GM19468 (cell line): Measurements from ENCODE around the gene SORD.
"Not testable (repeated sequence)": the region's sequence is repeated elsewhere in the genome, so short reads cannot be mapped to it uniquely, and the experiment has no call there.

Experiments used
- ATAC-seq: cut with Tn5 transposase; IDR thresholded peaks from one replicate; pipeline ENCODE4 v1.9.1; 2021; ENCODE audit warnings: mild to moderate bottlenecking, moderate library complexity, moderate number of reproducible peaks; ENCODE audit not compliant: unreplicated experiment; ENCODE audit errors: extremely low read depth

Gene SORD

GRCh38 chr15:45052676-45053075 is 29.7 kb downstream of the SORD start:
- not testable (repeated sequence) for ATAC-seq

- ATAC-seq: not testable (repeated sequence)
These were observed 36.0 kb downstream of the SORD start for GRCh38 chr15:45058690-45059675.

- ATAC-seq: not testable (repeated sequence)
These were observed 39.3 kb downstream of the SORD start for GRCh38 chr15:45062301-45062700.

GRCh38 chr15:45064386-45064785 is 41.4 kb downstream of the SORD start:
- no peak for ATAC-seq

- ATAC-seq: not testable (repeated sequence)
These were observed 47.0 kb downstream of the SORD start for GRCh38 chr15:45069942-45070360.

- ATAC-seq: not testable (repeated sequence)
These were observed 50.6 kb downstream of the SORD start for GRCh38 chr15:45073602-45074001.

GRCh38 chr15:45075440-45076320 is 52.7 kb downstream of the SORD start:
- not testable (repeated sequence) for ATAC-seq

GRCh38 chr15:45077391-45077790 is 54.4 kb downstream of the SORD start:
- ATAC-seq: not testable (repeated sequence)

- ATAC-seq: not testable (repeated sequence)
These were observed 56.2 kb downstream of the SORD start for GRCh38 chr15:45079201-45079600.

- not testable (repeated sequence) for ATAC-seq
These were observed 56.7 kb downstream of the SORD start for GRCh38 chr15:45079628-45080246.

GRCh38 chr15:45080593-45080992 is 57.6 kb downstream of the SORD start:
- ATAC-seq: not testable (repeated sequence)

GRCh38 chr15:45082412-45082811 is 59.4 kb downstream of the SORD start:
- ATAC-seq: not testable (repeated sequence)

GRCh38 chr15:45083223-45083622 is 60.2 kb downstream of the SORD start:
- no peak for ATAC-seq

- ATAC-seq: no peak
These were observed 61.2 kb downstream of the SORD start for GRCh38 chr15:45084163-45084562.

GRCh38 chr15:45087513-45087912 is 64.5 kb downstream of the SORD start:
- no peak for ATAC-seq

GRCh38 chr15:45088801-45089711 is 66.1 kb downstream of the SORD start:
- ATAC-seq: no peak

GRCh38 chr15:45089712-45090373 is 66.8 kb downstream of the SORD start:
- no peak for ATAC-seq

GRCh38 chr15:45091161-45091560 is 68.2 kb downstream of the SORD start:
- ATAC-seq: no peak

GRCh38 chr15:45091576-45091975 is 68.6 kb downstream of the SORD start:
- no peak for ATAC-seq
